Astrocyte (in vitro differentiated cells and primary cell): ENCODE measurements around the gene AMPD1. TPM values are rescaled to one million over a fixed set of nuclear protein-coding genes. Genes with fewer than 3 reads are reported as not detected.

Experiments
- DNase-seq: peaks from one replicate; pipeline ENCODE4 v3.0.0-alpha.2; 2010; ENCODE audit warnings: low read depth
- FAIRE-seq: peaks from 2 replicates; lab custom pipeline; 2011; peaks lifted over from hg19 to GRCh38; lab: Jason Lieb, UNC
- H2AFZ ChIP-seq: 2 replicates; pipeline ENCODE4 v1.6.0; 2012; ENCODE audit warnings: low read depth, low read length, inconsistent platforms
- H3K27ac ChIP-seq: 2 replicates; pipeline ENCODE4 v1.5.1; 2011; ENCODE audit warnings: low read depth, low read length, inconsistent platforms
- H3K27me3 ChIP-seq: 2 replicates; pipeline ENCODE4 v1.6.0; 2011; ENCODE audit warnings: low read length, inconsistent platforms; ENCODE audit not compliant: insufficient read depth
- H3K36me3 ChIP-seq: 2 replicates; pipeline ENCODE4 v1.5.1; 2011; ENCODE audit warnings: low read length, inconsistent platforms; ENCODE audit not compliant: insufficient read depth
- H3K4me1 ChIP-seq: 2 replicates; pipeline ENCODE4 v1.5.1; 2011; ENCODE audit warnings: low read length, inconsistent platforms; ENCODE audit not compliant: insufficient read depth
- H3K4me2 ChIP-seq: 2 replicates; pipeline ENCODE4 v1.6.0; 2012; ENCODE audit warnings: low read length, inconsistent platforms
- H3K4me3 ChIP-seq: 2 replicates; pipeline ENCODE4 v1.5.1; 2011; ENCODE audit warnings: low read depth, mild to moderate bottlenecking, low read length, inconsistent platforms; ENCODE audit not compliant: insufficient read depth
- H3K79me2 ChIP-seq: 2 replicates; pipeline ENCODE4 v1.6.0; 2012; ENCODE audit warnings: mild to moderate bottlenecking, low read length, inconsistent platforms; ENCODE audit not compliant: insufficient read depth
- H3K9ac ChIP-seq: 2 replicates; pipeline ENCODE4 v1.6.0; 2012; ENCODE audit warnings: mild to moderate bottlenecking, low read length, inconsistent platforms
- H3K9me3 ChIP-seq: 2 replicates; pipeline ENCODE4 v1.5.1; 2012; ENCODE audit warnings: low read depth, mild to moderate bottlenecking, low read length, inconsistent platforms; ENCODE audit not compliant: insufficient read depth
- H4K20me1 ChIP-seq: 2 replicates; pipeline ENCODE4 v1.6.0; 2012; ENCODE audit warnings: low read length, inconsistent platforms; ENCODE audit not compliant: insufficient read depth
- H3K27ac Mint-ChIP-seq: one replicate; pipeline ENCODE4 v1.8.0; 2021; ENCODE audit warnings: mild to moderate bottlenecking, mixed read lengths; ENCODE audit not compliant: unreplicated experiment
- H3K27me3 Mint-ChIP-seq: one replicate; pipeline ENCODE4 v1.8.0; 2021; ENCODE audit warnings: low read depth, mixed read lengths; ENCODE audit not compliant: unreplicated experiment
- H3K36me3 Mint-ChIP-seq: one replicate; pipeline ENCODE4 v1.8.0; 2021; ENCODE audit warnings: low read depth, mixed read lengths; ENCODE audit not compliant: unreplicated experiment
- H3K4me1 Mint-ChIP-seq: one replicate; pipeline ENCODE4 v1.8.0; 2021; ENCODE audit warnings: low read depth, mixed read lengths; ENCODE audit not compliant: unreplicated experiment
- H3K4me3 Mint-ChIP-seq: one replicate; pipeline ENCODE4 v1.8.0; 2021; ENCODE audit warnings: mild to moderate bottlenecking, moderate library complexity, mixed read lengths; ENCODE audit not compliant: unreplicated experiment
- H3K9me3 Mint-ChIP-seq: one replicate; pipeline ENCODE4 v1.8.0; 2021; ENCODE audit warnings: mild to moderate bottlenecking, mixed read lengths; ENCODE audit not compliant: unreplicated experiment
- CTCF ChIP-seq: IDR thresholded peaks from 2 replicates; pipeline ENCODE4 v1.5.1; 2011; ENCODE audit warnings: low read depth, mild to moderate bottlenecking, inconsistent platforms, low read length, moderate library complexity; ENCODE audit not compliant: insufficient read depth
- EZH2 ChIP-seq: IDR thresholded peaks from 2 replicates; pipeline ENCODE4 v1.6.1; 2012; ENCODE audit warnings: mild to moderate bottlenecking, low read length, inconsistent platforms; ENCODE audit not compliant: insufficient read depth
- total RNA-seq: library from RNA; stranded (reverse); gene quantifications from 2 replicates; pipeline ENCODE4 v1.2.1, GENCODE V29; 2021

Gene AMPD1
- total RNA-seq, 1 donor from 2014 or later: not detected

DNA sequence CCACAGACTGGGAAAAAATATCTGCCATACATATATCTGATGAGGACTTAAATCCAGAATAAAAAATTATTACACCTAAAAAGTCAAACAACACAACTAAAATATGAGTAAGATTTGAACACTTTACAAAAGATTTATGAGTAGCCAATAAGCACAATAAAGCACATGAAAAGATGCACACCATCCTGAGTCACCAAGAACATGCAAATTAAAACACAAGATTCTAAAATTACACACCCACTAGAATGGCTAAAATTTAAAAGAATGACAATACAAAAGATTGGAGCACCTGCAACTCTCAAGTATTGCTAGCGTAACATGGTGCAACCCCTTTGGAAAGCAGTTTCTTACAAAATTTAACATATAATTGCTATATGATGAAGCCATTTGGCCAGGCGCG, 56.4 kb downstream of the AMPD1 start:
- no peaks in the 10 kb centered on the region for H4K20me1 ChIP-seq
- H3K4me1 Mint-ChIP-seq: no peaks in the 10 kb centered on the region
- no peak overlapping the region for H3K9ac ChIP-seq
- DNase-seq (no peak), FAIRE-seq (no peak)
- no peaks in the 10 kb centered on the region for H3K4me1 ChIP-seq
- H3K4me3 ChIP-seq: no peak overlapping the region
- no peak overlapping the region for H2AFZ ChIP-seq
- H3K27me3 ChIP-seq: no peaks in the 10 kb centered on the region
- no peaks in the 10 kb centered on the region for H3K36me3 ChIP-seq
- no peaks in the 10 kb centered on the region for H3K27me3 Mint-ChIP-seq
- H3K4me3 Mint-ChIP-seq: no peak overlapping the region
- no peak overlapping the region for H3K4me2 ChIP-seq
- H3K9me3 Mint-ChIP-seq: no peaks in the 10 kb centered on the region
- TF ChIP-seq CTCF: no peak
- H3K79me2 ChIP-seq: no peaks in the 10 kb centered on the region
- no peaks in the 10 kb centered on the region for H3K9me3 ChIP-seq
- no peak overlapping the region for H3K27ac Mint-ChIP-seq
- H3K27ac ChIP-seq: no peak overlapping the region
- no peaks in the 10 kb centered on the region for H3K36me3 Mint-ChIP-seq

GRCh38 chr1:114632427-114632826, 62.9 kb downstream of the AMPD1 start:
- no peaks in the 10 kb centered on the region for H3K9me3 ChIP-seq
- no peak overlapping the region for H2AFZ ChIP-seq
- no peaks in the 10 kb centered on the region for H3K4me1 ChIP-seq
- H3K4me2 ChIP-seq: no peak overlapping the region
- H3K27ac ChIP-seq: no peak overlapping the region
- H4K20me1 ChIP-seq: no peaks in the 10 kb centered on the region
- Mint-ChIP-seq H3K27me3 (no peaks in the 10 kb centered on the region), H3K36me3 (no peaks in the 10 kb centered on the region), H3K4me3 (no peak overlapping the region), H3K27ac (no peak overlapping the region), H3K4me1 (peaks cover 5% of the 10 kb centered on the region), H3K9me3 (peaks cover 2% of the 10 kb centered on the region)
- H3K4me3 ChIP-seq: no peak overlapping the region
- no peak overlapping the region for H3K9ac ChIP-seq
- no peak for DNase-seq
- no peaks in the 10 kb centered on the region for H3K36me3 ChIP-seq
- no peak for FAIRE-seq
- H3K27me3 ChIP-seq: no peaks in the 10 kb centered on the region
- H3K79me2 ChIP-seq: no peaks in the 10 kb centered on the region
- TF ChIP-seq EZH2: no peak
- no peak for TF ChIP-seq CTCF

DNA sequence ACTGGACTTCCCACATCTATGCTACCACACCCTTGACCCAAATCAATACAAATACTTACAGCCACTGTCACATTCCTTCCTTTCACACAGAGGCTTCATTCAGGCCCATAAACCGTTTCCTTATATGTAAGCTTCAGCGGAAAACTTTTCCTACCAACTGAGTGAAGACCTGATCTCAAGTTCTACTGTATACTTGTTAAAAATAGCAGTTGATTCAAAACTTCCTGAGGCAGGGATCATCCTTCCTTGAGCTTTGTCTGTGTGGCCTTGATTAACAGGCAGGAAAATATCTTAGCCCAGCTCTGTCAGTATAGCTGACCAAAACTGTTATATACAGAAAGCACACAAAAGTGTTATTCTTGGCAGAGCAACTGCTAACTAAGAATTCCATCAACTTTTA, 68.2 kb downstream of the AMPD1 start:
- no peak for FAIRE-seq
- H3K27ac Mint-ChIP-seq: no peak overlapping the region
- no peaks in the 10 kb centered on the region for H3K36me3 ChIP-seq
- DNase-seq: no peak
- peaks cover 2% of the 10 kb centered on the region for H3K9me3 Mint-ChIP-seq
- no peak overlapping the region for H2AFZ ChIP-seq
- H3K9ac ChIP-seq: no peak overlapping the region
- H3K4me1 ChIP-seq: no peaks in the 10 kb centered on the region
- peaks cover 11% of the 10 kb centered on the region for H3K4me1 Mint-ChIP-seq
- no peaks in the 10 kb centered on the region for H3K9me3 ChIP-seq
- H4K20me1 ChIP-seq: no peaks in the 10 kb centered on the region
- no peak overlapping the region for H3K4me3 Mint-ChIP-seq
- no peaks in the 10 kb centered on the region for H3K27me3 Mint-ChIP-seq
- H3K79me2 ChIP-seq: no peaks in the 10 kb centered on the region
- H3K27ac ChIP-seq: no peak overlapping the region
- no peak overlapping the region for H3K4me3 ChIP-seq
- H3K36me3 Mint-ChIP-seq: no peaks in the 10 kb centered on the region
- H3K4me2 ChIP-seq: no peak overlapping the region
- H3K27me3 ChIP-seq: no peaks in the 10 kb centered on the region
- no peak for TF ChIP-seq EZH2
- no peak for TF ChIP-seq CTCF
